Fibroblast of mammary gland (primary cell): Measurements from ENCODE around the gene DPYSL4.

Source experiments
- DNase-seq: peaks from one replicate; pipeline ENCODE4 v3.0.0-alpha.2; 2010; ENCODE audit warnings: low read depth
- H3K4me3 ChIP-seq: 2 replicates; pipeline ENCODE4 v1.5.1; 2011; ENCODE audit warnings: low read depth, mild to moderate bottlenecking, low read length, moderate library complexity; ENCODE audit not compliant: control insufficient read depth
- CTCF ChIP-seq: conservative IDR thresholded peaks from 2 replicates; pipeline ENCODE4 v1.5.1; 2011; ENCODE audit warnings: low read depth, low read length, inconsistent platforms; ENCODE audit not compliant: control insufficient read depth, insufficient read depth

Gene DPYSL4

GRCh38 chr10:132162021-132162531 is 24.7 kb upstream of the DPYSL4 start:
- DNase-seq: no peak
- H3K4me3 ChIP-seq: no peak overlapping the region
- no peak for TF ChIP-seq CTCF

GRCh38 chr10:132162590-132163277 is 24.0 kb upstream of the DPYSL4 start:
- no peak overlapping the region for H3K4me3 ChIP-seq
- DNase-seq: no peak
- TF ChIP-seq CTCF: no peak

GRCh38 chr10:132163278-132163765 is 23.4 kb upstream of the DPYSL4 start:
- TF ChIP-seq CTCF: no peak

GRCh38 chr10:132163826-132164515 is 22.8 kb upstream of the DPYSL4 start:
- H3K4me3 ChIP-seq: no peak overlapping the region
- no peak for DNase-seq
- TF ChIP-seq CTCF: no peak

More at GRCh38 chr10:132163278-132163765, 23.4 kb upstream of the DPYSL4 start:
- H3K4me3 ChIP-seq: no peak overlapping the region
- DNase-seq: no peak

- H3K4me3 ChIP-seq: no peak overlapping the region
- DNase-seq: no peak
- no peak for TF ChIP-seq CTCF
Observed at GRCh38 chr10:132164761-132165278, 21.9 kb upstream of the DPYSL4 start.

DNA sequence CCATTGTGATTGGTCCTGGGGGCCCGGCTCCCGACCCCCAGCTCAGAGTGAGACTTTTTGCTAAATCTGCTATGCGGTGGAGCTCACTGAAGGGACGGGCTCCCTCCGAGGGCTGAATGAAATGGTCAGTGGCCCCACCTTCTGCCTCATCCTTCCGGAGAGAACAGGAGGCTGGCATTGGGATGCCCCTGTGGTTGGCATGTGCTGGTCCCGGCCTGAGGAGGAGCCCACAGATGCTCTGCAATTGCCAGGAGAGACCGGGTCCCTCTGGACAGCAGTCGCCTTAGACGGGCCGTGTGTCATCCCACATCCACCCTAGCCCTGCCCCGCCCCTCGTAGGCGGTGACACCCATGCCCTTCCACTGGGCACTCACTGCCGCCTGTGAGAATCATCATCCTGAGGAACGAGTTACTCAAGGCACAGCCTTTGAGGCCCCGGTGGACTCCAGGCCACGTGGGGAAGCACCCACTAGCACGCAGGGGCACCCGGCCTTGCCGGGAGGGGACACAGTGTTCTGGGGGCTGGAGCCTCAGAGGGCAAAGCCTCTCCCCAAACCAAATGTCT is 21.2 kb upstream of the DPYSL4 start:
- no peak overlapping the region for H3K4me3 ChIP-seq
- no peak for DNase-seq
- no peak for TF ChIP-seq CTCF
